GM12864 (cell line): Measurements from ENCODE around the gene DIS3L2.
"Not testable (repeated sequence)": the region's sequence is repeated elsewhere in the genome, so short reads cannot be mapped to it uniquely, and the experiment has no call there.

Source experiments
- DNase-seq: peaks from one replicate; pipeline ENCODE4 v3.0.0-alpha.2; 2011; ENCODE audit warnings: low read depth
- H3K4me3 ChIP-seq: 2 replicates; pipeline ENCODE4 v1.5.1; 2011; ENCODE audit warnings: mild to moderate bottlenecking, low read depth, low read length, control low read depth
- TF ChIP-seq, protein P1 (sequence below): IDR thresholded peaks from 2 replicates; pipeline ENCODE4 v1.5.1; 2011; ENCODE audit warnings: low read depth, mild to moderate bottlenecking, moderate library complexity, low read length, control low read depth, inconsistent platforms; ENCODE audit errors: missing control alignments

Gene DIS3L2

DNA sequence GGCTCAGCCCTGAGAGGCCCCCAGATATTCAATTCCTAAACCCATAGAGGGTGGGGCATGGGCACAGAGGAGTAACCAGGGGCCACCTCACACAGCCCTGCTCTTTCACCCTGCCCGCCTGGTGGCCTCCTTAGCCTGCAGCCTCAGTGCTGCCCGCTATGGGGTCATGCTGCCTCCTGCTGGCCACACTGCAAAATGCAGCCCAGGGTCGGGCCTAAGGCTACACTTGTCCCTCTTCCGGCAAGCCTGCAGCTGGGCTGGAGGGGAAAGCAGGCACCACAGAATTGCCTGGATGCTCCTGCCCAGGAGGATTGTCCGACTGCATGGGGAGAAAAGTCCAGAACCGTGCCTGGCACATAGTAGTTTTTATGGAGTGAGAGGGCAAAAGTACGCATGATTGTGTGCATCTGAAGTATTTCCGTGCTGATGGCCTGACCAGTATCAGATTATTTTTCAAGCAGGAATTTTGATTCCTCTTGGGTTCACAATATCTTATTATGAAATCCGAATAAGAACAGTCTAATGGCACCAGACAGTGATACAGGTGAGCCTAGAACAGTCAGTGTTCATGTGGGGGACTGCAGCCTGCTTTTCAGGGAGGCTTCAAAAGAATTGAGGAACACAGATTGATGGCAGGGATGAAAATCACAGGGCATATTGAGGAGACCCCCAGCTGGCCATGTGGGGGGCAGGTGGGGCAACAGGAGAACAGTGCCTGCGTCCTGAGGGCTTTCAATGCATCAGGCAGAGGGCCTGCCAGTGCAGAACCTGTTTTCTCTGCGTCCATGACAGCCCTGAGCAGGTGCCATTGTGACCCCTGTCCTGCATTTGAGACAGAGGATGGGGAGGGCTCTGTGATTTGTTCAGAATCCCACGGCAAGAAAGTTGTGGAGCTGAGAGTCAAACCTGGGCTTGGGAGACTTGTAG is 365.9 kb downstream of the DIS3L2 start:
- TF ChIP-seq, protein P1, sequence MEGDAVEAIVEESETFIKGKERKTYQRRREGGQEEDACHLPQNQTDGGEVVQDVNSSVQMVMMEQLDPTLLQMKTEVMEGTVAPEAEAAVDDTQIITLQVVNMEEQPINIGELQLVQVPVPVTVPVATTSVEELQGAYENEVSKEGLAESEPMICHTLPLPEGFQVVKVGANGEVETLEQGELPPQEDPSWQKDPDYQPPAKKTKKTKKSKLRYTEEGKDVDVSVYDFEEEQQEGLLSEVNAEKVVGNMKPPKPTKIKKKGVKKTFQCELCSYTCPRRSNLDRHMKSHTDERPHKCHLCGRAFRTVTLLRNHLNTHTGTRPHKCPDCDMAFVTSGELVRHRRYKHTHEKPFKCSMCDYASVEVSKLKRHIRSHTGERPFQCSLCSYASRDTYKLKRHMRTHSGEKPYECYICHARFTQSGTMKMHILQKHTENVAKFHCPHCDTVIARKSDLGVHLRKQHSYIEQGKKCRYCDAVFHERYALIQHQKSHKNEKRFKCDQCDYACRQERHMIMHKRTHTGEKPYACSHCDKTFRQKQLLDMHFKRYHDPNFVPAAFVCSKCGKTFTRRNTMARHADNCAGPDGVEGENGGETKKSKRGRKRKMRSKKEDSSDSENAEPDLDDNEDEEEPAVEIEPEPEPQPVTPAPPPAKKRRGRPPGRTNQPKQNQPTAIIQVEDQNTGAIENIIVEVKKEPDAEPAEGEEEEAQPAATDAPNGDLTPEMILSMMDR = peak; percentile 85
- peak; percentile 27 for DNase-seq
- H3K4me3 ChIP-seq = no peak overlapping the region

DNA sequence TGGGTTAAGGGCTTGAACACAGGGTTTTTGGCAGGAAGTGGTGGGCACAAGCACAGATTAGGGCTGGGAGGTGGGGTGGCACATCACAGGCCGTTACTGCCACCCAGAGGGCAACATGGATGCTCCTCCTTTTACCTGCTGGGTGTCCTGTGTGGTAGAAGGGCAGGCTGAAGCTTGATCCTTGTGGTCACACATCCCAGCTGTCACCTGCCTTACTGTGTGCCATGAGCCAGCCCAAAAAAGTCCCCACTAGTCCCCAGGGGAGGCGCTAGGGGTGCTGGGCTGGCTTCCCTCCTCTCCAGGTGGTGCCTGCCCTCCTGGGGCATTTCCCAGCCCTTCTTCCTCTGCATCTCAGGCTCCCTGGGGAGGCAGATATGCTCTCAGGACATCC is 366.5 kb downstream of the DIS3L2 start:
- no peak for DNase-seq
- TF ChIP-seq, protein P1 = peak; percentile 35
- H3K4me3 ChIP-seq = no peak overlapping the region

DNA sequence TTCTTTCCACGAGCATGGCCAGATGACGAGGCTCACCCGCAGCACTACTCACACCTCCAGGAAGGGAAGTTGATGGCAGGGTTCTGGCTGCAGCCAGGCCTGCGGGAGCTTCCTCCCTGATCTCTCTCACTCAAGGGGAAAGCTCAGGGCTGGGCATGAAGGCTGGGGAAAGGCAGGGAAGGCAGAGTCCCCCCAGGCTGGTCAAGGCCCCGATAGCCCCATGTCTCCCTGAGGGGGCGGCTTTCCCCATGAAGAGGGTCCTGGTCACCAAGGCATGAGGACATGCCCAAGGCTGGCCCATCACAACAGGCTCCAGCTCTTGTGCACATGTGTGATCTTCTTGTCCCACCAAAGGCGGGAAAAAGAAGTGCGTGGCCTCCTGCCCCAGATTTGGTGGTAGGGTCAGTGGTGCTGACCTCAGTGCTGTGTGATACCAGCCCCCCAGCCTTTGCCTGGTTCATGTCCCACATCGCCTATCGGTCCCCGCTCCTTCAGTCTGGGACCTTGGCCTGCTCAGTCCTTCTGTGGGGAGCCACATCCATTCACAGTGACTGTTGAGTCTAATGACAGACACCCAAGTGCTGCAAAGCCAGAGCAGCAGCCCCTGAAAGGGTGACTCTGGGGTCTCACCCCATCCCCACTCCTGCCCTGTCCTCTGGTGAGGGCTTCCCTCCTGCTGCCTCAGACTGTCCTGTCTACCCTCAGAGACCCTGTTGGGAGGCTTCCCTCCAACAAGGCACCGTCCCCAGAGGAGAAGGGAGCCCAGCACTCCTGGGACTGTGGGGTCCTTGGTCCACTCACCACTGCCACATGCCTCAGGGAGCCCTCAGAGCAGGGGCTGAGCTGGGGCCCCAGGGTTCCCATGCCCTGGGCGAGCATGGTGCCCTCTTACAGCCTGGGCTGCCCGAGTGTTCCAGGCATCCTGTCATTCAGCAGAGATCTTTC is 367.3 kb downstream of the DIS3L2 start:
- no peak for DNase-seq
- TF ChIP-seq, protein P1 = no peak
- H3K4me3 ChIP-seq = no peak overlapping the region

DNA sequence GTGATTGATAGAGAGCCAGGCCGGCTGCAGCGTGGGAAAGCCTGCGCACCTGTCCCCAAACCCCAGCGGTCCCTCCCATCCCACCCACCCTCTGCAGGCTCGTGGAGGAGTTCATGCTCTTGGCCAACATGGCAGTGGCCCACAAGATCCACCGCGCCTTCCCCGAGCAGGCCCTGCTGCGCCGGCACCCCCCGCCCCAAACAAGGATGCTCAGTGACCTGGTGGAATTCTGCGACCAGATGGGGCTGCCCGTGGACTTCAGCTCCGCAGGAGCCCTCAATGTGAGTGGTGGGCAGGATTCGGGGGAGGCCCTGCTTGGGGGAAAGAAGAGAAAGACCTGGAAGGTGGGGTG is 368.2 kb downstream of the DIS3L2 start:
- TF ChIP-seq, protein P1 = no peak
- DNase-seq = no peak
- no peak overlapping the region for H3K4me3 ChIP-seq

DNA sequence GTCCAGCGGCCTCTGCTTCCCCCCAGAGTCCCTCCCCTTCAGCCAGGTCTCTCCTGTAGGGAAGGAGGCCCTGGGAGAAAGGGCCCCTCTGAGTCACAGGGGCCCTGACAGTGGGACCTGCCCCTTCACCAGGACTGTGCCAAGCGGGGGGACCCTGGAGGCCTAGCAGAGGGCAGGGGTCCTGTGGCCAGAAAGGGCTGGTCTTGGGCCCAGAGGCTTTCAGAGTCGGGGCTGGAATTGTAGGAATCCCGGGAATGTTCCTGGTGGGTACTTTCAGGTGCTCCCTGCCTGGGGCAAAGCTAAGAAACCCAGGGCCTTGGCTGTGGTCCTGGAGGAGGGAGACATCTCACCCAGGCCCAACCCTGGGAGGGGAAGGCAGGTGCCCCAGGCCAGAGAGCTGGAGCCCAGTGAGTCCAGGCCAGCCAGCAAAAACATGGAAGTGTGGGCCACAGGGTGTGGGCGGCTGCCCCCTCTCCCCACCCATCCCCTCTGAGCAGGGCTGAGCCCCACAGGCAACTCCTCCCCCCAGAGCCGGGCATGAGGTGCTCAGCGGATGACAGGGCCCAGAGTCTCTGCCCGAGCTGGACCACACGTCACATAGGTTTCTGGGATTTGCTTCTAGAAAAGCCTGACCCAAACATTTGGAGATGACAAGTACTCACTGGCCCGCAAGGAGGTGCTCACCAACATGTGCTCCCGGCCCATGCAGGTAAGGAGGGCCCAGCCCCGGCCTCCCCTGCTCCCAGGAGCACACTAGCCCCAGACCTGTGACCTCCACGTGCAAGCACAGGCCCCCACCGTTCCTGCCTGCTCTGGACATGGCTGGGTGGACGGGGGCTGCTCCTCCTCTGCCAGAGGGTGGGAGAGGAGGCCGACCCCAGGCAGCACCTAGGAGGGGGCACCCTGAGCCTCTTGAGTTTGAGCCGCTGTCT is 368.8 kb downstream of the DIS3L2 start:
- no peak overlapping the region for H3K4me3 ChIP-seq
- TF ChIP-seq, protein P1 = no peak
- DNase-seq = no peak

DNA sequence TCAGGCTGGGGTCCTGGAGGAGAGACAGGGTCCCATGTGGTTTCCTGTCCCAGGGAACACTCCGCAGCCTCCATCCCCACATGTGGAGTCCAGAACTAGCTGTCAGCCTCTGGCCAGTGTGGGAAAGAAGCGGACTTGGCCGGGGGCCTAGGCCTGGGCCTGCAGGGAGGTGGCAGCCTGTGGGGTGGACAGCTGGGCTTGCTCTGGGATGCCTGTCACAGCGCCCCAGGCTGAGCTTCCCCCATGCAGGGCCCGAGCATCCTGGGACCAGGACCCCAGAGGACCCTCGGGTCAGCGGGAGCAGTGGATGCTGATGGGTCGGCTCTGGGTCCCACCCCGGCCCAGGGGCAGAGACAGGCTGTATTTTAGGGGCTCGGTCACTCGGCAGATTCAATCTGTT is 369.5 kb downstream of the DIS3L2 start:
- not testable (repeated sequence) for H3K4me3 ChIP-seq, DNase-seq

DNA sequence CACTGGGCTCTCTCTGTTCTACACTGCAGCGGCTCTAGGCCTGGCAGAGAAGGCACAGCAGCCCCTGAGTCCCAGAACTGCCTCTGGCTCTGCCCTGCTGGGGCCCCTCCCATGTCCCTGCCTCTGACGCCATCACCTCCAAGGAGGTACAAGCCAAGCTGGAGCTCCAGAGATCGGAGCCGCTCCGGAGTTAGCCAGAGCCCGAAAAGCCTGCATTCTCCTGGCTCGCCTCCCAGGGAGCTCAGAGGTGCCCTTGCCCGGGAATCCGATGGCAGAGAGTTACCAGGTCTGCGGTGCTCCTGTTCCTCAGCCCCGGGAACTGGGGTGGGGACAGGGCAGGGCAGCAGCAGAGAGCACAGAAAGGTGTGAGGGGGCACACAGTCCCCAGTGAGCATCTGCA is 370.1 kb downstream of the DIS3L2 start:
- DNase-seq = not testable (repeated sequence)

DNA sequence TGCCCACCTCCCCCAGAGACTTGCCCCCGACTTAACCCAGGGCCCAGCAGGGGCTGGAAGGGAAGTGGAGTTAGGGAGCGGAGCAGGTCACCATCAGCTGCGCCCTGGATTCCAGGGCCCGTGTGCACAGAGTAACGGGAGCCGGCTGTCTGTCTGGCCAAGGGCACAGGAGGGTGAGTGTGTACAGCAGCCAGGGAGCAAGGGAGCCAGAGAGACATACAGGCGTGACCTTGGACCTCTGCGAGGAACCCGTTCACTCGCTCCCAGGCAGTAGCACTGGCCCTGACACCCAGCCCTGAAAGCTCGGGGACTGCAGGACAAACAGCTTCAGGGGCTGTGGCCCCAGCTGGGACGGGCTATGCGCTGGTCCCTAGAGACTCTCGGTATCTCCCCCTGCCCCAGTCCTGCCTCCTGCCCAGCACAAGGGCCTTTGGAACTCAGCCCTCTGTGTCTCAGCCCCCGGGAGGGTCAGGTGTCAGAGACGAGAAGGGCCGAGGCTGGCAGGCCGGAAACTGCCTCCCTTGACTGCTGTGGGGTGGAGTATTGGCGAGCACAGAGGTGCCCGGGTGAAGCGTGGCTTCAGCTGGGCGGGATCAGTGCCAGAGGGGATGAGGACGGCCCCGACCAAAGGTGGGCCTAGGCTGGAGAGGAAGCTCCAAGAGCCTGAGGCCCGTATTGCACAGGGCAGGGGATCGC is 370.9 kb downstream of the DIS3L2 start:
- DNase-seq, H3K4me3 ChIP-seq: not testable (repeated sequence)

More for the DNA sequence above, 370.1 kb downstream of the DIS3L2 start:
- not testable (repeated sequence) for H3K4me3 ChIP-seq
